ENCODE results near the gene C11orf16. TPM values are rescaled to one million over a fixed set of nuclear protein-coding genes. Genes with fewer than 3 reads are reported as not detected.
A peak's percentile ranks its signal among the peaks of the same experiment; 100 is the strongest.

The C11orf16 gene
- total and polyA plus RNA-seq, 9 of the 15 experiments (the other 6 are each of a cell fraction or from before 2014, with no cell fraction given): not detected

DNA sequence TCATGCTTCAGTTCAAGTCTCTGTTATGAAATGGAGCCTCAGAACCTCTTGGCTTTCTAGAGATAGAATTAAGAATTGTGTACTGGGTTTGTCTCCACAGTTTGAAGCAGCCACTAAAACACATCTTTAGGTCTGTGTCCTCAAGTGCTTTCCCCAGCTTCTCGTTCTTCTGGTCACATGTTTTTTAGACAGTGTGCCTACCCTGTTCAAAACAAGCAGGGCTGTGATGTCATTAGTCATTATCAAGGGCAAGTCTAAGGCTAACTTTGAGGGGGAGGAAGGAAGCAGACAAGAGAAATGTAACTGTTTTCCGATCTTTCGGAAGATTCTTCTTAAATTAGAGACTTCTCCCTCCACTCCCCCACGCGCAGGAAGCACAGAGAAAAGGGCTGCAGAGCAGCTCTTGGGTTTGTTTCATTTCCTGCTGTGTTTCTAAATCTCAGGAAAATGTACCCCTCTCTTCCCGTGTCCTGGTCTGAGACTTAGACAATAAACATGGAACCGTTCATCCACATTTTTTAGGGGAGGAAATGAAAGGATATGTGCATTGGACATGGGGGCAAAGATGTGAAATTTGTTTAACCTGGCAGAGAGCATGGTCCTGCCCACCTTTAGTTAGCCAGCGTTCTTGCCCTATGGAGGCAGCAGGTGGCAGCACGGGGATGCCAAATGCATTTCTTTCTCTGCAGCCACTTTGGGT lies 18.6 kb downstream of the C11orf16 start (continued):
- TF ChIP-seq SIX5 (IDR thresholded peaks at IDR 0.05; ENCODE audit: borderline replicate concordance in 1 of 2, insufficient read depth in 1 of 2, low read depth in 1 of 2, low read length in 2 of 2) (no peak), NCOA4 (IDR thresholded peaks at IDR 0.05; ENCODE audit: partially characterized antibody) (no peak), SMC3 (conservative IDR thresholded peaks at IDR 0.05; ENCODE audit: insufficient read depth, low read depth, low read length) (0 out of 2 replicates have a peak, but pooled peaks have one; percentile 36), USF1 (CRISPR knock-in tag; IDR thresholded peaks at IDR 0.05) (no peak), HNRNPUL1 (IDR thresholded peaks at IDR 0.05; ENCODE audit: low read length) (no peak), HDAC6 (IDR thresholded peaks at IDR 0.05; ENCODE audit: low read depth, low read length) (no peak), ZBTB17 (CRISPR knock-in tag; IDR thresholded peaks at IDR 0.05) (no peak), ZNF584 (CRISPR knock-in tag; IDR thresholded peaks at IDR 0.05; ENCODE audit: low read depth) (no peak), HMGN3 (IDR thresholded peaks at IDR 0.05; ENCODE audit: borderline replicate concordance, extremely low read depth, insufficient read length, low read depth, low read length) (no peak), EHMT2 (IDR thresholded peaks at IDR 0.05) (no peak), ZNF133 (CRISPR knock-in tag; IDR thresholded peaks at IDR 0.05) (no peak), EP400 (IDR thresholded peaks at IDR 0.05) (no peak), HCFC1 (IDR thresholded peaks at IDR 0.05; ENCODE audit: low read depth, low read length) (no peak), NUFIP1 (IDR thresholded peaks at IDR 0.05; ENCODE audit: partially characterized antibody) (no peak)
- TF ChIP-seq, protein P1, sequence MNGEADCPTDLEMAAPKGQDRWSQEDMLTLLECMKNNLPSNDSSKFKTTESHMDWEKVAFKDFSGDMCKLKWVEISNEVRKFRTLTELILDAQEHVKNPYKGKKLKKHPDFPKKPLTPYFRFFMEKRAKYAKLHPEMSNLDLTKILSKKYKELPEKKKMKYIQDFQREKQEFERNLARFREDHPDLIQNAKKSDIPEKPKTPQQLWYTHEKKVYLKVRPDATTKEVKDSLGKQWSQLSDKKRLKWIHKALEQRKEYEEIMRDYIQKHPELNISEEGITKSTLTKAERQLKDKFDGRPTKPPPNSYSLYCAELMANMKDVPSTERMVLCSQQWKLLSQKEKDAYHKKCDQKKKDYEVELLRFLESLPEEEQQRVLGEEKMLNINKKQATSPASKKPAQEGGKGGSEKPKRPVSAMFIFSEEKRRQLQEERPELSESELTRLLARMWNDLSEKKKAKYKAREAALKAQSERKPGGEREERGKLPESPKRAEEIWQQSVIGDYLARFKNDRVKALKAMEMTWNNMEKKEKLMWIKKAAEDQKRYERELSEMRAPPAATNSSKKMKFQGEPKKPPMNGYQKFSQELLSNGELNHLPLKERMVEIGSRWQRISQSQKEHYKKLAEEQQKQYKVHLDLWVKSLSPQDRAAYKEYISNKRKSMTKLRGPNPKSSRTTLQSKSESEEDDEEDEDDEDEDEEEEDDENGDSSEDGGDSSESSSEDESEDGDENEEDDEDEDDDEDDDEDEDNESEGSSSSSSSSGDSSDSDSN (IDR thresholded peaks at IDR 0.05; ENCODE audit: borderline replicate concordance in 1 of 2, low read depth in 2 of 2, low read length in 2 of 2): no peak
- TF ChIP-seq, protein P2, sequence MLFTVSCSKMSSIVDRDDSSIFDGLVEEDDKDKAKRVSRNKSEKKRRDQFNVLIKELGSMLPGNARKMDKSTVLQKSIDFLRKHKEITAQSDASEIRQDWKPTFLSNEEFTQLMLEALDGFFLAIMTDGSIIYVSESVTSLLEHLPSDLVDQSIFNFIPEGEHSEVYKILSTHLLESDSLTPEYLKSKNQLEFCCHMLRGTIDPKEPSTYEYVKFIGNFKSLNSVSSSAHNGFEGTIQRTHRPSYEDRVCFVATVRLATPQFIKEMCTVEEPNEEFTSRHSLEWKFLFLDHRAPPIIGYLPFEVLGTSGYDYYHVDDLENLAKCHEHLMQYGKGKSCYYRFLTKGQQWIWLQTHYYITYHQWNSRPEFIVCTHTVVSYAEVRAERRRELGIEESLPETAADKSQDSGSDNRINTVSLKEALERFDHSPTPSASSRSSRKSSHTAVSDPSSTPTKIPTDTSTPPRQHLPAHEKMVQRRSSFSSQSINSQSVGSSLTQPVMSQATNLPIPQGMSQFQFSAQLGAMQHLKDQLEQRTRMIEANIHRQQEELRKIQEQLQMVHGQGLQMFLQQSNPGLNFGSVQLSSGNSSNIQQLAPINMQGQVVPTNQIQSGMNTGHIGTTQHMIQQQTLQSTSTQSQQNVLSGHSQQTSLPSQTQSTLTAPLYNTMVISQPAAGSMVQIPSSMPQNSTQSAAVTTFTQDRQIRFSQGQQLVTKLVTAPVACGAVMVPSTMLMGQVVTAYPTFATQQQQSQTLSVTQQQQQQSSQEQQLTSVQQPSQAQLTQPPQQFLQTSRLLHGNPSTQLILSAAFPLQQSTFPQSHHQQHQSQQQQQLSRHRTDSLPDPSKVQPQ (CRISPR knock-in tag; IDR thresholded peaks at IDR 0.05; ENCODE audit: borderline replicate concordance): no peak
- TF ChIP-seq, protein P3, sequence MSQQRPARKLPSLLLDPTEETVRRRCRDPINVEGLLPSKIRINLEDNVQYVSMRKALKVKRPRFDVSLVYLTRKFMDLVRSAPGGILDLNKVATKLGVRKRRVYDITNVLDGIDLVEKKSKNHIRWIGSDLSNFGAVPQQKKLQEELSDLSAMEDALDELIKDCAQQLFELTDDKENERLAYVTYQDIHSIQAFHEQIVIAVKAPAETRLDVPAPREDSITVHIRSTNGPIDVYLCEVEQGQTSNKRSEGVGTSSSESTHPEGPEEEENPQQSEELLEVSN (IDR thresholded peaks at IDR 0.05; ENCODE audit: borderline replicate concordance in 1 of 2, extremely low read depth in 1 of 2, insufficient read depth in 1 of 2, insufficient read length in 1 of 2, low read depth in 1 of 2, low read length in 1 of 2, poor library complexity in 1 of 2, severe bottlenecking in 1 of 2): peak in 1 of 2 experiments; percentile 41

Data from K562 (cell line).